HepG2 (cell line): ENCODE data around the gene CDT1. TPM values are rescaled to one million over a fixed set of nuclear protein-coding genes. Genes with fewer than 3 reads are reported as not detected.
A peak's percentile ranks its signal among the peaks of the same experiment; 100 is the strongest.

Experiments used
- ARNT ChIP-seq: fragments of 450-650 bp; IDR thresholded peaks from 2 replicates; pipeline ENCODE4 v1.6.1; 2017
- ATF3 ChIP-seq: sonication (generic); formaldehyde crosslinking; IDR thresholded peaks from 2 replicates; pipeline ENCODE4 v1.4.0; 2020; ENCODE audit warnings: missing genetic modification reagents
- CC2D1A ChIP-seq: sonication (generic); formaldehyde crosslinking; IDR thresholded peaks from 2 replicates; pipeline ENCODE4 v1.8.1; 2023; ENCODE audit warnings: mild to moderate bottlenecking, missing genetic modification reagents
- CCAR2 ChIP-seq: fragments of 200-400 bp; formaldehyde crosslinking; optimal IDR thresholded peaks from 2 replicates; pipeline ENCODE3; 2018; ENCODE audit warnings: low read depth, mild to moderate bottlenecking, low read length, moderate library complexity
- CENPT ChIP-seq: sonication (generic); formaldehyde crosslinking; IDR thresholded peaks from 2 replicates; pipeline ENCODE4 v1.8.0; 2022; ENCODE audit warnings: low read depth, mild to moderate bottlenecking, moderate library complexity, missing genetic modification reagents
- EED ChIP-seq: sonication (generic); formaldehyde crosslinking; IDR thresholded peaks from 2 replicates; pipeline ENCODE4 v1.5.0; 2020; ENCODE audit warnings: mild to moderate bottlenecking, missing genetic modification reagents
- FLYWCH1 ChIP-seq: sonication (generic); formaldehyde crosslinking; IDR thresholded peaks from 2 replicates; pipeline ENCODE4 v1.8.1; 2023; ENCODE audit warnings: mild to moderate bottlenecking, missing genetic modification reagents
- GMEB1 ChIP-seq: sonication (generic); formaldehyde crosslinking; IDR thresholded peaks from 2 replicates; pipeline ENCODE4 v1.5.1; 2020; ENCODE audit warnings: missing genetic modification reagents, mild to moderate bottlenecking, borderline replicate concordance
- HBP1 ChIP-seq: IDR thresholded peaks from 2 replicates; pipeline ENCODE4 v1.6.1; 2016; ENCODE audit warnings: low read depth, control low read depth
- HMG20A ChIP-seq: IDR thresholded peaks from 2 replicates; pipeline ENCODE4 v1.6.1; 2016; ENCODE audit warnings: borderline replicate concordance
- IRX3 ChIP-seq: sonication (generic); formaldehyde crosslinking; IDR thresholded peaks from 2 replicates; pipeline ENCODE4 v1.8.1; 2023; ENCODE audit warnings: mild to moderate bottlenecking, low read depth, missing genetic modification reagents, borderline replicate concordance
- NFE2L2 ChIP-seq: fragments of 150-350 bp; IDR thresholded peaks from 2 replicates; pipeline ENCODE4 v1.6.1; 2014; ENCODE audit warnings: low read length
- RCOR2 ChIP-seq: IDR thresholded peaks from 2 replicates; pipeline ENCODE4 v1.6.1; 2016; ENCODE audit warnings: missing biosample characterization, missing genetic modification reagents
- RFX3 ChIP-seq: IDR thresholded peaks from 2 replicates; pipeline ENCODE4 v1.6.1; 2016; ENCODE audit warnings: missing biosample characterization, missing genetic modification reagents
- SRY ChIP-seq: sonication (generic); formaldehyde crosslinking; IDR thresholded peaks from 2 replicates; pipeline ENCODE4 v1.8.0; 2022; ENCODE audit warnings: mild to moderate bottlenecking, missing genetic modification reagents
- STAT5B ChIP-seq: sonication (generic); formaldehyde crosslinking; IDR thresholded peaks from 2 replicates; pipeline ENCODE4 v1.4.0; 2020; ENCODE audit warnings: missing genetic modification reagents
- TAF1 ChIP-seq: sonication (generic); formaldehyde crosslinking; IDR thresholded peaks from 2 replicates; pipeline ENCODE4 v1.4.0; 2020; ENCODE audit warnings: missing genetic modification reagents
- TBP ChIP-seq: sonication (generic); formaldehyde crosslinking; IDR thresholded peaks from 2 replicates; pipeline ENCODE4 v1.5.0; 2020; ENCODE audit warnings: missing genetic modification reagents
- TFDP2 ChIP-seq: sonication (generic); formaldehyde crosslinking; IDR thresholded peaks from 2 replicates; pipeline ENCODE4 v1.4.0; 2020; ENCODE audit warnings: missing genetic modification reagents
- U2AF2 ChIP-seq: fragments of 200-400 bp; formaldehyde crosslinking; IDR thresholded peaks from 2 replicates; pipeline ENCODE4 v1.6.1; 2017; ENCODE audit warnings: low read depth, mild to moderate bottlenecking, low read length
- ZNF143 ChIP-seq: sonication (generic); formaldehyde crosslinking; IDR thresholded peaks from 2 replicates; pipeline ENCODE4 v1.4.0; 2020; ENCODE audit warnings: missing genetic modification reagents
- ZNF205 ChIP-seq: IDR thresholded peaks from 2 replicates; pipeline ENCODE4 v1.6.1; 2018; ENCODE audit warnings: missing biosample characterization, missing genetic modification reagents
- ZNF224 ChIP-seq: sonication (generic); formaldehyde crosslinking; IDR thresholded peaks from 2 replicates; pipeline ENCODE4 v1.5.0; 2020; ENCODE audit warnings: mild to moderate bottlenecking, missing genetic modification reagents
- ZNF724P ChIP-seq: sonication (generic); formaldehyde crosslinking; IDR thresholded peaks from 2 replicates; pipeline ENCODE4 v1.8.0; 2022; ENCODE audit warnings: missing genetic modification reagents, borderline replicate concordance
- ZNF775 ChIP-seq: sonication (generic); formaldehyde crosslinking; IDR thresholded peaks from 2 replicates; pipeline ENCODE4 v1.4.0; 2020; ENCODE audit warnings: missing genetic modification reagents, mild to moderate bottlenecking, moderate library complexity, borderline replicate concordance
- ZNF782 ChIP-seq: sonication (generic); formaldehyde crosslinking; IDR thresholded peaks from 2 replicates; pipeline ENCODE4 v1.4.0; 2020; ENCODE audit warnings: missing genetic modification reagents, mild to moderate bottlenecking, borderline replicate concordance
- ZNF83 ChIP-seq: sonication (generic); formaldehyde crosslinking; IDR thresholded peaks from 2 replicates; pipeline ENCODE4 v1.4.0; 2020; ENCODE audit warnings: missing genetic modification reagents, mild to moderate bottlenecking, borderline replicate concordance
- ZNF879 ChIP-seq: sonication (generic); formaldehyde crosslinking; IDR thresholded peaks from 2 replicates; pipeline ENCODE4 v1.8.1; 2023; ENCODE audit warnings: missing genetic modification reagents
- polyA plus RNA-seq, 8 experiments: library from polyadenylated mRNA; depleted of rRNA in 3 of 8; stranded (reverse) in 7 of 8; unstranded in 1 of 8; fragments of >200 nt; fragmentation: Illumina TruSeq in 4 of 8; extraction: Trizol in 4 of 8; gene quantifications; 2 replicates each; pipeline versions ENCODE4 v1.2.1 to v1.2.3, GENCODE V29; 2011 to 2016; ENCODE audit warnings: low read depth in 4 of 8, missing spikeins in 1 of 8, mixed read lengths in 1 of 8; ENCODE audit not compliant: insufficient read depth in 1 of 8
- total RNA-seq, 5 experiments: library from RNA; depleted of rRNA; stranded (reverse); fragments of >200 nt; fragmentation: Illumina TruSeq; extraction: Trizol; gene quantifications; 2 replicates each; pipeline ENCODE4 v1.2.3, GENCODE V29; 2016; ENCODE audit warnings: low read depth in 1 of 5

The CDT1 gene
- total and polyA plus RNA-seq, 2 of the 13 experiments (the other 11 are each of a cell fraction or from before 2014, with no cell fraction given): 23.1 to 23.8 TPM

GRCh38 chr16:88810912-88811768 lies 7.6 kb downstream of the CDT1 start (continued):
- no peak for TF ChIP-seq U2AF2
- no peak for TF ChIP-seq CENPT
- 0 out of 2 replicates have a peak, but pooled peaks have one; percentile 11 for TF ChIP-seq ATF3 (CRISPR knock-in tag)
- TF ChIP-seq TFDP2 (CRISPR knock-in tag): peak; percentile 72
- TF ChIP-seq HBP1 (CRISPR knock-in tag): no peak; the same call in 1 of the 2 replicates
- TF ChIP-seq CCAR2: no peak
- peak; percentile 91 for TF ChIP-seq SRY (CRISPR knock-in tag)
- TF ChIP-seq RFX3 (CRISPR knock-in tag): no peak
- TF ChIP-seq ARNT: no peak
- TF ChIP-seq ZNF782: 0 out of 2 replicates have a peak, but pooled peaks have one; percentile 66
- no peak for TF ChIP-seq FLYWCH1 (CRISPR knock-in tag)
- TF ChIP-seq TAF1: no peak
- peak; percentile 88 for TF ChIP-seq ZNF724P (CRISPR knock-in tag)
- TF ChIP-seq EED: no peak
- no peak; the same call in 1 of the 2 replicates for TF ChIP-seq IRX3 (CRISPR knock-in tag)
- TF ChIP-seq ZNF775 (CRISPR knock-in tag): peak; percentile 77
- no peak for TF ChIP-seq RCOR2 (CRISPR knock-in tag)
- peak; percentile 50; the same call in 1 of the 2 replicates for TF ChIP-seq STAT5B (CRISPR knock-in tag)
- no peak for TF ChIP-seq ZNF879 (CRISPR knock-in tag)
- peak; percentile 28; the same call in 1 of the 2 replicates for TF ChIP-seq TBP (CRISPR knock-in tag)
- peak; percentile 45; the same call in 1 of the 2 replicates for TF ChIP-seq ZNF205
- TF ChIP-seq NFE2L2: no peak
- no peak for TF ChIP-seq ZNF83 (CRISPR knock-in tag)
- peak; percentile 52; the same call in 1 of the 2 replicates for TF ChIP-seq CC2D1A (CRISPR knock-in tag)
- TF ChIP-seq GMEB1: no peak
- no peak for TF ChIP-seq HMG20A (CRISPR knock-in tag)
- peak; percentile 38; the same call in 1 of the 2 replicates for TF ChIP-seq ZNF224 (CRISPR knock-in tag)
- TF ChIP-seq ZNF143 (CRISPR knock-in tag): peak; percentile 32; the same call in 1 of the 2 replicates
